Tongue (tissue), 2 donors: ENCODE results near the gene SND1. TPM values are rescaled to one million over a fixed set of nuclear protein-coding genes. Genes with fewer than 3 reads are reported as not detected.
"Not testable (repeated sequence)": the region's sequence is repeated elsewhere in the genome, so short reads cannot be mapped to it uniquely, and the experiment has no call there.

ENCODE experiments used
- DNase-seq: peaks from one replicate; pipeline ENCODE4 v3.0.0-alpha.2; 2015
- total RNA-seq: library from RNA; depleted of rRNA; stranded (reverse); fragments of >200 nt; gene quantifications from one replicate; pipeline ENCODE4 v1.2.3, GENCODE V29; 2014

The SND1 gene
- total RNA-seq, 1 donor from 2014 or later = 111 TPM

- DNase-seq = peak; percentile 30
These were observed 452.2 kb downstream of the SND1 start for GRCh38 chr7:128104108-128104742.

DNA sequence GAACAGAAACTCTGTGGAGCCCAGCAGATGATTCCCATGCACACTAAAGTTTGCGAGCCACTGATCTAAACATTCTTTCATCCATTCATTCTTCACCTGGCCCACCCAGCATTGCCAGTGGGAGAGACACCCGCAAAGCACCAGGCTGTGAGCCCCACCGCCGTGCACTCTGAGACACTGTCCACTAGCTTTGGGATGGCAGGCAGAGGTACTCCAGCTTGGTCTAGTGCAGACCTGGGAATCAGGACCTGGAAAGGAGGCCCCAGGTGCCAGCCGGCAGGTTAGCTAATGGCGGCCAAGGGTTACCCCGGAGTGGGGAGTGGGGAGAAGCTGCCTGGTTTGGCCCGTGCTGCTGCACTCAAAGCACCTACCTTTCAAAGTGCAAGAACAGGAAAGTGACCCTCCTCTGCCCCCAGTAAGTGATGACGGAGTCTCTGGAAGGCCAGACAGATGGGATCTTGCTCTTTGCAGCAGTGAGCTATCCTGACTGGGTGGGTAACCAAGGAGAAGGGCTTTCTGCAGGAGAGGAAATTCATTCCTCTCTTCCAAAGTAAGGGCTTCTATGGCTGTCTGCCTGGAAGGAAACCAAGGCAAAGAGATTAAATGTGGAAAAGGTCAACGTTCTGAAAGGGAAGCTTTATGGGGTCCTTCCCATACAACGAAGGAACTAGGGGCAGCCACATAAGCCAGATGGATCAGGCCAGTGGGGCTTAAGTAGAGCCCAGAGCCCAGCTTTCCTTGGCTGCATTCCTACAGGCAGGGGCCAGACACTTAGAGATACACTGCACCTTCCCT lies 453.4 kb downstream of the SND1 start:
- no peak for DNase-seq

DNA sequence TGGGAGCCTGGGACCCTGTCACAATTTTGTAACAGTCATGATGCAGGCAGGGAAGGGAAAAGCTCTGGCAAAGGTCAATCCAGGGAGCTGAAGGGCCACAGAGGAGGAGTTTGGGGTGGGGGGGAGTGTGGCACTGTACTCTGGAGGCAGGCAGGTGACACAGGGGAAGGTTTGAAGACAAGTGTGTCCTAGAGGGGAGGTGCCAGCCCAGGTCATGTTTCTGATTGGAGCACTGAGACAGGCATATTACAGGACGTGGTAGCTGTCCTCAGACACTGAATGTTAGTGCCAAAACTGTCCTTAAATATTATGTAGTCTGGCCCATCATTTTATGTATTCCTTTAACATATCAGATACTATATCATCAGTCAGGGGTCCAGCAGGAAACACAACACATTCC lies 454.8 kb downstream of the SND1 start:
- no peak for DNase-seq

- DNase-seq = not testable (repeated sequence)
These were observed 455.5 kb downstream of the SND1 start for GRCh38 chr7:128107516-128107915.

DNA sequence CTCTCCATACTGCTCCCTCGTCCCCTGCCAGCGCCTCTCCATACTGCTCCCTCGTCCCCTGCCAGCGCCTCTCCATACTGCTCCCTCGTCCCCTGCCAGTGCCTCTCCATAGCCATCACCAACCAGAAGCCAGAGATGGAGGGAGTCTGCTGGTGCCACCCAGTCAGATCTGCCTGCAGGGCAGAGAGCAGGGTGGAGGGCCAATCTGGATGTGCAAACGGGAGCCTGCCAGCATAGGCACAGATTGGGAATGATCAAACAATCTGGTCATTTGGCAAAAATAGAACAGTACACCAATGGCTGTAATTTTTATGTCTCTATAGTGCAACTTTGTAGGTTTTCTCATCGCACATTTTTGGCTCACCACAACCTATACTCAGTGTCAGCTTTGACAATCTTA lies 456.1 kb downstream of the SND1 start:
- DNase-seq = no peak

DNA sequence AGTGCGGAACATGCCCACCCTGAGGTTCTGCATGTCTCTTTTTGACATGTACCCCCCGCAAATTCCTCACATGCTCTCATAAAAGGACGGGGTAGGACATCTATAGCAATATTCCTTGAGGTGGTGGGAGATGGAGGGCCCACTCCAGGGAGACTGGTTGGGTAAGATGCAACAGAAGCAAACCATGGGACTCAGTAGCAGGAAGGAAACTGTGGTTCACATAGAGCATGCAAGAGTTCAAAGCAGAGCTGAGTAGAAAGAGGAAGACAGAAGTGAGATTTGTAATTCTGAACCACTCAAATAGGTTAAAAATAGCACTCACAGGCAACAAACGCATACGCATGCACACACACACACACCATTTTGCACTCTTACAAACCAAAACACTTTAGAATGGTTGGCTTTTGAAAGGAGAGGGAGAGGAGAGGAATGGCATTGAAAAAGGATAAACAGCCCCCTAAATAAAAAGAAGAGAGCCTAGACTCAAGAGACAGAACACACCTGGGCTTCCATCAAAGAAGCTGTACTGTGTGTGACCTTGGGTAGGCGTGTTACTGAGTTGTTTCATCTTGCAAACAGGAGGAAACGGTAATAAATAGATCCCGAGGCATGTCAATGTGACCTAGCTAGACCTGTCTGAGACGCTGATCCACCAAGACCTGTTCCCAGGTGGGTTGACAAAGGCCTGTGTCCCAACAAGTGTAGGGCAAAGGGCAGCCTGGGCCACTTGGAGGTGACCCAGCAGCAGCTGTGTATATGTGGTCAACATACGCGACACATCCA lies 456.8 kb downstream of the SND1 start:
- DNase-seq = no peak

GRCh38 chr7:128109424-128109969 lies 457.5 kb downstream of the SND1 start:
- not testable (repeated sequence) for DNase-seq

GRCh38 chr7:128110641-128111364 lies 458.8 kb downstream of the SND1 start:
- no peak for DNase-seq

DNA sequence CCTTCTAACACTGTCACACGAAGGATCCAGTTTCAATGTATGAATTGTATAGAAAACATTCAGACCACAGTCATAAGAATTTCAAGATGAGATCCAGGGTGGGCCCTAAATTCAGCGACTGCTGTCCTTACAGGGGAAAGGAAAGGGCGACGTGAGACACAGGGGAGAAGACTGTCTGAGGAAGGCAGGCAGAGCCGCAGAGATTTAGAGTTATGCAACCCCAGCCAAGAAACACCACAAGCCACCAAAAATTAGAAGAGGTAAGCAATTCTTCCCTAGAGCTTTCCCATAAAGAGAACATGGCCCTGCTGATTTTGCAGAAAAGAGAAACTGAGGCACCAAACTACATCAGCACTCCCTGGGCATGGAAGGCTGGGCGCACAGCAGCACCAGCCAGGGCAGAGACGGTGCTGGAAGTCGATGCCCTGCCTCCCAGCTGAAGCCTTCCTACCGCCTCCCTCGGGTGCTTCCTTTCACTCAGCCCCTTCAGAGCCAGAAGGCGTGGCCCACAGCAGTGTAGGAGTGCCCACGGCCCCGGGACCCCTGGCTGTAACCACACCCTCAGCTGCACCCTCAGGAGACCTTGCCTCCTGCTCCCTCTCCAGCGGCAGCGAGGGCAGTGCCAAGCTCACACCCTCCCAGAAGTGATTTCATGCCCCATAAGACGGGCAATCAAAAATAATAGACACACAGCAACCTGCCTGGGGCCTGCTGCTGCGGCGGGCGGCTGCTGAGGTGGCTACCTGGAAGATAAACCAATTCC lies 460.2 kb downstream of the SND1 start:
- DNase-seq = no peak

DNA sequence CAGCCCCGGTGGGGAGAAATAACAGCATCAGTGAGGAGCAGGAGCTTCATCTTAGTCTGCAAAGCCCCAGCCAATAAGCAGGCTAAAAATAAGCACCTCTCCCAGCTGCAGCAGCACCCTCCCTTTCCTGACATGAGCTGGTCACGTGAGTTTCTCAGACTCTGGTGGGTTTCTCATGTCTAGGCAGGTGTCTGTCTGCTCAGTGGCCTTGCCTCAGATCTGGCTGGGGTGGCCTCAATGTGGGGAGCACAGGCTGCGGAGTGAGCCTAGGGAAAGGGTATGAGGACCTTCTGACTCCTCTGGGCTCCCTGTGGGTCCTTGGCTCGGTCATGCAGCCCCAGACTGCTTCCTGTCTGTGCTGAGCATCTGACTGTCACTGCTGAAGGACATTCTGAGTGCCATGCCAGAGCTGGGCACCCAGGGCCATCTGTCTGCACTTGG lies 460.8 kb downstream of the SND1 start:
- DNase-seq = no peak

GRCh38 chr7:128113839-128114238 lies 461.8 kb downstream of the SND1 start:
- DNase-seq = no peak

DNA sequence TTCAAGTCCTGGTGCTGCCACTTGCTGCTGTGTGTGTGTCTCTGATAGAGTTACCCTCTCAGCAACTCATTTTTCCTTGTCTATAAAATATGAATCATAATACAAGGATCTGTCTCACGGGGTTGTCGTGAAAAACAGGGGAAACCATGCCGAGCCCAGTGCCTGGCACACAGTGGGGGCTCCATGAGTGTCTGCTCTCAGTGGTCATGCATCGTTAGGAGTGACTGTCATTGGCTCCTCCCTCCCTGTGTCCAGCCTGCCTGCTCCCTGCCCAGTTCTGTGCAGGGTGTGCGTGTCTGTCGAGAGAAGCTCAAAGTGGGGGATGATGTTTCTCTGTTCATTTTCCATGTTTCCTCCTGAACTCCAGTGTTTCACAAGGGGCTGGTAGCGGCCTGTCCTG lies 462.8 kb downstream of the SND1 start:
- DNase-seq = no peak

DNA sequence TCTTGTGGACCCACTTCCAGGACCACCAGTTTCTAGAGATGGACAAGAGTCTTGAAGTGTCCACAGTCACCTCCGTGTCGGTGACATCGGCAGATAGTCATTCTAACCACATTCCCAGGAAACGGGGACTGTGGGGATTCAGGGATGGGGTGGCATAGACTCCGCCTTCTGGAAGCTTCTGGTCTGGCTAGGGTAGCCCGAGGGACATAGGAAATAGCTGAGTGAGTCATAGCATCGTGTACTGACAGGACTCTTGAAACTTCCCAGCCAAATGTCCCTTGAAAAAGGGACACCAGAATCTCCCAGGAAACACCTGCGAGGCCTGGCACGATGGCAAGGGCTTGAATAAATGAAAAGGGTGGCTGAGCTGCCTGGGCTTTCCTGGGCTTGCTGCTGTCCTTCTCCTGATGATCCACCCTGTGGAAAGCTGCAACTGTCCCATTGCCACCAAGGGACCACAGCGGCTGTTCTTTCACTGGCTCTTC lies 463.4 kb downstream of the SND1 start:
- DNase-seq = no peak

DNA sequence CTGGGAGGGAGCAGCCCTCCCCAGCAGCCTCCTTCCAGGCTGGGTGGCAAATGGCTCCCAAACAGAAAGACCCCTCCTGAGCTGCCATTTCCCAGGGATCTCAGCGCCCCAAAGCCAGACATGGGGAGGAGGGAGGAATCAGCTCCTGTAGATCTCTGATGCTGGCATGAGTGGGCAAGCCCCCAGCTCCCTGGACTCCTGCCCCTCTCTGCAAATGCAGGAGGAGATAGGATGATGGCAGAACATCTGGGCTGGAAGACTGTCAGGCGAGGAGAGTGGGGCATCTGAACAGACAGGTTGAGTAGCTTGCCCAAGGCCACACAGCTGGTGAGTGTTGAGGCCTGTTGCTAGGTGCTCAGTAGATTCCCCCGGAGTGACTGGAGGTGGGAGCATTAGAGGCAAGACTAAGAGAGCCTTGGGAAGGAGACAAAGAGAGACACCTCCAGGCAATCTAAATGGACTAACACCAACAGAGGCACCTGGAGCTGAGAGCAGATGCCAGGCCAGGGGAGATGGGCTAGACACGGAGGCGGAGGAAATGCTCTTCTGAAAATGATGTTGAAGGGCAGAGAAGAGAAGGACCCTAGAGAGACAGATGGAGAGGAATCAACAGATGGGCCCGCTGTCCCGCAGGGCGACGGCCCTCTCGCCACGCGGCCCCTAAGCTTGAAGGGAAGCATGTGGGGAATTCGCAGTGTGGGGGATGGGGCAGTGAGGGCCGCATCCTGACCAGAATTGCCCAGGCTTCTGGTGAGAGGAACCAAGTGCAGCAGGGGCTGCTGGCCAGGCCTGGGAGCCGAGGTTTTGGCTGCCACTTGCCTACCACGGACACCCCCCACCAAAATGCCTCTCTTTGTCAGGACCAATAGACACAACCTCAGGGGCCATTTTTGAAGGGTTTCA lies 464.1 kb downstream of the SND1 start:
- no peak for DNase-seq

- DNase-seq = no peak
These were observed 464.7 kb downstream of the SND1 start for GRCh38 chr7:128116740-128117139.

DNA sequence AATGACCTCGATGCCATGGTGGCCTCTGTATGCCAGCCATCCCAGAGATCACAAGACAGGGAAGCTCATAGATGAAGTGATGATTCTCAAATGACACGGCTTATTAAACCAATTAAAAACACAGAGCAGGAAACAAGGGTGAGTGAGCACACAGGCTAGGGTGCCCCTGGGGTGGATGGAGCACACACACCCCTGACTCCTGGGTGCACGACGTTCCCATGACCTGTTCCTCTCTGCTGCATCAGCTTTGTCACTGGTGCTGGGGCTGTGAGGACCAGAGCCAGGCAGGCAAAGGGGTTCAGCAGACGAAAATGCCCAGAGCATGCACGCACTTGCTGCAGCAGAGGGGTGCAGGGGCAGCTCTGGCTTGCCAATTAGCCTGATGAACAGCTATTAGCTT lies 465.7 kb downstream of the SND1 start:
- DNase-seq = no peak

DNA sequence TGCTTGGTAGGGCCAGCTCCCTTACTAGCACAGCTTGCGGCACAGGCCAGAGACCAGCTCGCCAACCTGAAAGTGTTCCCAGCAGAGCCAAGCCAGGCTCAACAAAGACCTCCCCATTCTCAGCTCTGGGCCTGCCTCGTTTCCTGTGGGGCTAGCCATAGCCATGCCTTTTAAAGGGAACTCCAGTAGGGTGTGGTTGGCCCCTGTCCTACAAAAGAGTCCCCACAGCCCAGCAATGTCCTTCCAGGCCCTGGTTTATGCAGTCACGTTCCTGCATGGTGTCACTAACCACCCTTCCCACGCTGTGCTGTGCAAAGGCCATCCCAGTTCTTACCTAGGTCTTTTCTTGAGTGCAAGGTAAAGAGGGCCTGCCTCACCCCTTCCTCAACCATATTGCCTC lies 467.0 kb downstream of the SND1 start:
- no peak for DNase-seq

DNA sequence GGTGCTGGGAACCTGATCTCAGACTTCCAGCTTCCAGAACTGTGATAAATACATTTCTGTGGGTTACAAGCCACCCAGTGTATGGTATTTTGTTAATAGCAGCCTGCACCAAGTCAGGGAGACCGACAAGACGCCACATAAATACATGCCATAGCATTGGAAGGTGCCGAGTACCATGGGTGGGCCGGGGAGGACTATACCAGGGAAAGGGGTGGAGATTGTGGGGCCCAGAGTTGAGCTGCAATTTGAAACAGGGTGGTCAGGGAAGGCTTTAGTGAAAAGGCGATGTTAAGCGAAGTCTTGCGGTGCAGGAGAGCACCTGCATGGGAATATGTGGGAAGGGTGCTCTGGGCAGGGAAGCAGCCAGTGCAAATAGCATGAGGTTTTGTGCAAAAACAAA lies 468.1 kb downstream of the SND1 start:
- DNase-seq = no peak

DNA sequence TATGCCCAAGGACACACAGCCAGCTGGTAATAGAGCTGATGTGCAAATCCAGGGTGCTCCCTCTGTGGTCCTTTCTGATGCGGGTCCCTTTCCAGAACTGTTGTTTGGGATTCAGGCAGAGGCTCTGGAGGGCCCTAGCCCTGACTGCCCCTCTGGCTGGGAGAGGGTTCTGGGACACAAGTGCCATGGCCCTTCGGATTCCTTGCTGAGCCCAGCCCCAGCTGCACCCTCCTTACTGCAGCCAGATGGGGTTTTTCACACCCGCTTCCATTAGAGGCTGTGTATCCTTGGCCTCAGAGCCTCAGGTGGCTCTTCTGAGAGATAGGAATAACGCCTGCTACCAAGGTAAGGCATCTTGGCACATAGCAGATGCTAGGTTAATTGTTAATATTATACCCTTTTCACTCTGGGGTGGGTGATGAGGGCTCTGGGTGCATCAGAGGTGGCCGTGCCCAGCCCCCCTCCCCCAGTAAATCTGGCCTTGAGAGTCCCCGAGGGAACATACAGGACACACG lies 469.0 kb downstream of the SND1 start:
- no peak for DNase-seq
